Activated CD4-positive, alpha-beta T cell treated with anti-CD3 and anti-CD28 coated beads for 48 hours (primary cell): ENCODE measurements around the gene COL15A1.

Source experiments
- DNase-seq: peaks from one replicate; pipeline ENCODE4 v3.0.0-alpha.2; 2020

COL15A1 gene

GRCh38 chr9:99040911-99041582 lies 97.3 kb downstream of the COL15A1 start:
- DNase-seq: no peak

- no peak for DNase-seq
These were observed 97.9 kb downstream of the COL15A1 start for GRCh38 chr9:99041618-99042017.

- no peak for DNase-seq
These were observed 98.9 kb downstream of the COL15A1 start for GRCh38 chr9:99042620-99043019.

- no peak for DNase-seq
These were observed 101.1 kb downstream of the COL15A1 start for GRCh38 chr9:99044827-99045226.

GRCh38 chr9:99046068-99046467 lies 102.4 kb downstream of the COL15A1 start:
- no peak for DNase-seq

GRCh38 chr9:99046542-99047071 lies 102.9 kb downstream of the COL15A1 start:
- no peak for DNase-seq

- no peak for DNase-seq
These were observed 105.5 kb downstream of the COL15A1 start for GRCh38 chr9:99049228-99049627.

GRCh38 chr9:99049641-99050040 lies 105.9 kb downstream of the COL15A1 start:
- no peak for DNase-seq

GRCh38 chr9:99050292-99050911 lies 106.7 kb downstream of the COL15A1 start:
- DNase-seq: no peak

- no peak for DNase-seq
These were observed 107.2 kb downstream of the COL15A1 start for GRCh38 chr9:99050924-99051323.

GRCh38 chr9:99051406-99051805 lies 107.7 kb downstream of the COL15A1 start:
- DNase-seq: no peak

- no peak for DNase-seq
These were observed 108.1 kb downstream of the COL15A1 start for GRCh38 chr9:99051851-99052250.

GRCh38 chr9:99052815-99053715 lies 109.4 kb downstream of the COL15A1 start:
- DNase-seq: no peak

- DNase-seq: no peak
These were observed 110.9 kb downstream of the COL15A1 start for GRCh38 chr9:99054581-99054980.

GRCh38 chr9:99055384-99055783 lies 111.7 kb downstream of the COL15A1 start:
- no peak for DNase-seq

- DNase-seq: no peak
These were observed 112.5 kb downstream of the COL15A1 start for GRCh38 chr9:99056186-99056585.

- DNase-seq: peak; percentile 36
These were observed 113.4 kb downstream of the COL15A1 start for GRCh38 chr9:99056886-99057664.

- peak; percentile 76 for DNase-seq
These were observed 114.2 kb downstream of the COL15A1 start for GRCh38 chr9:99057665-99058625.

GRCh38 chr9:99058964-99059921 lies 115.5 kb downstream of the COL15A1 start:
- DNase-seq: no peak

GRCh38 chr9:99060621-99061020 lies 116.9 kb downstream of the COL15A1 start:
- DNase-seq: no peak
